ENCODE measurements around the gene GOSR2. TPM values are rescaled to one million over a fixed set of nuclear protein-coding genes. Genes with fewer than 3 reads are reported as not detected.

GOSR2 gene
- total RNA-seq, 1 experiment from 2014 or later: 48.4 TPM

DNA sequence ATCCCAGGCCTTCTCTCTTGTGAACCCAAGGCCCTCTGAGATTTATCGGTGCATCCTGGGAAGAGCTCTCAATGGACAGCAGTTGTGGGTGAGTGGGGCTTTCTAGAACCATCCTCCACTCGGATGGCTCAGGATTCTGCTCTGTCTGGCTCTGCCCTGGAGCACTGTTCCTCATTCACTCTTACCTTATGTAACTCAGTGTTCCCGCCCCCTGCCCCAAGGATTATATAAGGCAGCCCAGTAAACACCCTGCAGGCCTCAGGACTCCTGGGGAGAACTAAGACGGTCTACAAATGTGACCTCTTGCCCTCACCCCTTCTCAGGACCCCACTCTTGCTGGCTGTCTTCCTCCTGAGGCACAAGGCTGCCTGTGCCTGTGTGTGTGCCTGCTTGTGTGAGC lies 52.3 kb downstream of the GOSR2 start:
- no TSS peak for BruUV-seq (replicated peaks)
- no peak overlapping the region for H3K27ac ChIP-seq (ENCODE audit: low read length)
- ChIA-PET CTCF (interaction anchor here (0.6 kb wide), 1 partner anchor 25 kb away, joined by 4 read pairs; no protein-coding TSS in a partner anchor), POLR2A (ENCODE audit: unreplicated experiment) (no interaction called here)
- peaks cover 64% of the 10 kb centered on the region for H3K27me3 ChIP-seq (ENCODE audit: low read length)
- H4K20me1 ChIP-seq (ENCODE audit: low read length): no peaks in the 10 kb centered on the region
- no peaks in the 10 kb centered on the region for H3K9me2 ChIP-seq (replicated peaks; ENCODE audit: low read length)
- no peaks in the 10 kb centered on the region for H3K79me2 ChIP-seq (ENCODE audit: low read length)
- no peaks in the 10 kb centered on the region for H3F3A ChIP-seq (ENCODE audit: low read length, unreplicated experiment)
- no peak overlapping the region for H3K9ac ChIP-seq (ENCODE audit: low read length)
- no peaks in the 10 kb centered on the region for H3K36me3 ChIP-seq (ENCODE audit: low read depth, low read length)
- no peak overlapping the region for H3K4me3 ChIP-seq (ENCODE audit: low read length)
- no peak for ATAC-seq
- peaks cover 18% of the 10 kb centered on the region; the same call in 1 of the 2 replicates for H3K4me1 ChIP-seq (ENCODE audit: insufficient read depth, low read length)
- H3K9me3 ChIP-seq (ENCODE audit: low read length): no peaks in the 10 kb centered on the region
- TF ChIP-seq EZH2phosphoT487 (IDR thresholded peaks at IDR 0.05; ENCODE audit: borderline replicate concordance, low read length): no peak
- no peak for TF ChIP-seq EZH2 (IDR thresholded peaks at IDR 0.05; ENCODE audit: low read length, unreplicated experiment)
- TF ChIP-seq CTCF (conservative IDR thresholded peaks at IDR 0.05; ENCODE audit: low read depth, low read length): no peak
- no peak for DNase-seq
- intact Hi-C loops (cut with micrococcal nuclease): no loop called here
- H3K4me2 ChIP-seq (ENCODE audit: low read length): no peak overlapping the region
- H2AFZ ChIP-seq (ENCODE audit: low read length): no peak overlapping the region

- no TSS peak for BruUV-seq (replicated peaks)
- H2AFZ ChIP-seq (ENCODE audit: low read length): no peak overlapping the region
- H3K36me3 ChIP-seq (ENCODE audit: low read depth, low read length): no peaks in the 10 kb centered on the region
- no peaks in the 10 kb centered on the region for H3K9me2 ChIP-seq (replicated peaks; ENCODE audit: low read length)
- H3K4me2 ChIP-seq (ENCODE audit: low read length): no peak overlapping the region
- ChIA-PET CTCF (interaction anchor here (0.6 kb wide), 2 partner anchors 15 to 797 kb away, joined by 3 to 6 read pairs; no protein-coding TSS in a partner anchor), POLR2A (ENCODE audit: unreplicated experiment) (no interaction called here)
- TF ChIP-seq EZH2 (IDR thresholded peaks at IDR 0.05; ENCODE audit: low read length, unreplicated experiment) (no peak), EZH2phosphoT487 (IDR thresholded peaks at IDR 0.05; ENCODE audit: borderline replicate concordance, low read length) (no peak), CTCF (conservative IDR thresholded peaks at IDR 0.05; ENCODE audit: low read depth, low read length) (peak; percentile 40; the same call in 1 of the 2 replicates)
- H3K4me1 ChIP-seq (ENCODE audit: insufficient read depth, low read length): peaks cover 18% of the 10 kb centered on the region; the same call in 1 of the 2 replicates
- no peaks in the 10 kb centered on the region for H3K79me2 ChIP-seq (ENCODE audit: low read length)
- intact Hi-C loops (cut with micrococcal nuclease): no loop called here
- H3K27me3 ChIP-seq (ENCODE audit: low read length): peaks cover 60% of the 10 kb centered on the region
- peak; percentile 42 for ATAC-seq
- H3K9me3 ChIP-seq (ENCODE audit: low read length): no peaks in the 10 kb centered on the region
- no peaks in the 10 kb centered on the region for H3F3A ChIP-seq (ENCODE audit: low read length, unreplicated experiment)
- no peak overlapping the region for H3K27ac ChIP-seq (ENCODE audit: low read length)
- peak; percentile 63 for DNase-seq
- no peak overlapping the region for H3K4me3 ChIP-seq (ENCODE audit: low read length)
- no peaks in the 10 kb centered on the region for H4K20me1 ChIP-seq (ENCODE audit: low read length)
- no peak overlapping the region for H3K9ac ChIP-seq (ENCODE audit: low read length)
Measured at GRCh38 chr17:46976626-46977270, 53.8 kb downstream of the GOSR2 start.

GRCh38 chr17:46977348-46977747 lies 54.4 kb downstream of the GOSR2 start:
- H3K9me2 ChIP-seq (replicated peaks; ENCODE audit: low read length): no peaks in the 10 kb centered on the region
- no peaks in the 10 kb centered on the region for H4K20me1 ChIP-seq (ENCODE audit: low read length)
- no peak overlapping the region for H3K4me3 ChIP-seq (ENCODE audit: low read length)
- peak overlapping the region; percentile 86 for H2AFZ ChIP-seq (ENCODE audit: low read length)
- no peaks in the 10 kb centered on the region for H3F3A ChIP-seq (ENCODE audit: low read length, unreplicated experiment)
- peak; percentile 53 for TF ChIP-seq CTCF (conservative IDR thresholded peaks at IDR 0.05; ENCODE audit: low read depth, low read length)
- TF ChIP-seq EZH2 (IDR thresholded peaks at IDR 0.05; ENCODE audit: low read length, unreplicated experiment): no peak
- H3K4me2 ChIP-seq (ENCODE audit: low read length): no peak overlapping the region
- H3K79me2 ChIP-seq (ENCODE audit: low read length): no peaks in the 10 kb centered on the region
- intact Hi-C loops (cut with micrococcal nuclease): no loop called here
- no peaks in the 10 kb centered on the region for H3K36me3 ChIP-seq (ENCODE audit: low read depth, low read length)
- BruUV-seq (replicated peaks): no TSS peak
- peaks cover 54% of the 10 kb centered on the region for H3K27me3 ChIP-seq (ENCODE audit: low read length)
- ChIA-PET POLR2A (ENCODE audit: unreplicated experiment) (no interaction called here), CTCF (interaction anchor here (0.6 kb wide), 1 partner anchor 796 kb away, joined by 6 read pairs; no protein-coding TSS in a partner anchor)
- peak; percentile 79 for ATAC-seq
- peaks cover 18% of the 10 kb centered on the region; the same call in 1 of the 2 replicates for H3K4me1 ChIP-seq (ENCODE audit: insufficient read depth, low read length)
- H3K9ac ChIP-seq (ENCODE audit: low read length): no peak overlapping the region
- no peak overlapping the region for H3K27ac ChIP-seq (ENCODE audit: low read length)
- H3K9me3 ChIP-seq (ENCODE audit: low read length): no peaks in the 10 kb centered on the region
- DNase-seq: peak; percentile 72

Measured in PC-3 (cell line).